ENCODE measurements around the gene MFSD12. TPM values are rescaled to one million over a fixed set of nuclear protein-coding genes. Genes with fewer than 3 reads are reported as not detected.
"Not testable (repeated sequence)": the region's sequence is repeated elsewhere in the genome, so short reads cannot be mapped to it uniquely, and the experiment has no call there.

The MFSD12 gene
- total RNA-seq, 2 donors from 2014 or later = 49.6 to 52.7 TPM

GRCh38 chr19:3543150-3544057 is 14.0 kb downstream of the MFSD12 start:
- intact Hi-C loops (cut with DNase I) = loop anchor here in 1 of 2 donors (5.0 kb wide), 1 partner anchor 164 kb away; the partner anchor contains the start of gene TJP3
- DNase-seq (ENCODE audit: low spot score) = peak; percentile 89

GRCh38 chr19:3539756-3540118 is 17.6 kb downstream of the MFSD12 start:
- intact Hi-C loops (cut with DNase I) = loop anchor here in 1 of 2 donors (5.0 kb wide), 1 partner anchor 168 kb away; the partner anchor contains the start of gene TJP3
- no peak for DNase-seq (ENCODE audit: low spot score)

GRCh38 chr19:3538965-3539755 is 18.2 kb downstream of the MFSD12 start, which contains the start of gene TEKTIP1:
TEKTIP1 (plus strand) TSS chr19:3539174; CDS start chr19:3539178, 4 bp downstream.
- intact Hi-C loops (cut with DNase I) = no loop called here

GRCh38 chr19:3538258-3538929 is 19.0 kb downstream of the MFSD12 start:
- intact Hi-C loops (cut with DNase I) = no loop called here
- no peak for DNase-seq (ENCODE audit: low spot score)

More at GRCh38 chr19:3538965-3539755, 18.2 kb downstream of the MFSD12 start, which contains the start of gene TEKTIP1:
- no peak for DNase-seq (ENCODE audit: low spot score)

- DNase-seq (ENCODE audit: low spot score) = no peak
- intact Hi-C loops (cut with DNase I) = no loop called here
Measured at GRCh38 chr19:3537438-3538240, 19.7 kb downstream of the MFSD12 start.

- intact Hi-C loops (cut with DNase I) = no loop called here
- DNase-seq (ENCODE audit: low spot score) = no peak
Measured at GRCh38 chr19:3537101-3537437, 20.3 kb downstream of the MFSD12 start.

- intact Hi-C loops (cut with DNase I) = no loop called here
- DNase-seq (ENCODE audit: low spot score) = no peak
Measured at GRCh38 chr19:3536429-3537100, 20.8 kb downstream of the MFSD12 start.

GRCh38 chr19:3535981-3536380 is 21.4 kb downstream of the MFSD12 start:
- intact Hi-C loops (cut with DNase I) = no loop called here
- no peak for DNase-seq (ENCODE audit: low spot score)

- intact Hi-C loops (cut with DNase I) = no loop called here
- DNase-seq (ENCODE audit: low spot score) = no peak
Measured at GRCh38 chr19:3535563-3535965, 21.8 kb downstream of the MFSD12 start.

GRCh38 chr19:3535235-3535535 is 22.2 kb downstream of the MFSD12 start:
- DNase-seq (ENCODE audit: low spot score) = no peak
- intact Hi-C loops (cut with DNase I) = no loop called here

- intact Hi-C loops (cut with DNase I) = no loop called here
- no peak for DNase-seq (ENCODE audit: low spot score)
Measured at GRCh38 chr19:3534375-3535234, 22.8 kb downstream of the MFSD12 start.

- intact Hi-C loops (cut with DNase I) = no loop called here
- no peak for DNase-seq (ENCODE audit: low spot score)
Measured at GRCh38 chr19:3533563-3534216, 23.7 kb downstream of the MFSD12 start.

GRCh38 chr19:3533033-3533432 is 24.4 kb downstream of the MFSD12 start:
- intact Hi-C loops (cut with DNase I) = no loop called here
- no peak for DNase-seq (ENCODE audit: low spot score)

- DNase-seq (ENCODE audit: low spot score) = no peak
Measured at GRCh38 chr19:3532154-3532786, 25.1 kb downstream of the MFSD12 start.

GRCh38 chr19:3531716-3532115 is 25.7 kb downstream of the MFSD12 start:
- intact Hi-C loops (cut with DNase I) = no loop called here
- no peak for DNase-seq (ENCODE audit: low spot score)

More at GRCh38 chr19:3532154-3532786, 25.1 kb downstream of the MFSD12 start:
- intact Hi-C loops (cut with DNase I) = no loop called here

- intact Hi-C loops (cut with DNase I) = no loop called here
- DNase-seq (ENCODE audit: low spot score) = no peak
Measured at GRCh38 chr19:3530389-3530788, 27.0 kb downstream of the MFSD12 start.

- intact Hi-C loops (cut with DNase I); DNase-seq (ENCODE audit: low spot score): not testable (repeated sequence)
Measured at GRCh38 chr19:3529299-3529698, 28.1 kb downstream of the MFSD12 start.

Data from posterior vena cava (tissue), 2 donors.